ENCODE measurements around the gene VPS13A. TPM values are rescaled to one million over a fixed set of nuclear protein-coding genes. Genes with fewer than 3 reads are reported as not detected.
A peak's percentile ranks its signal among the peaks of the same experiment; 100 is the strongest.
"Not testable (repeated sequence)": the region's sequence is repeated elsewhere in the genome, so short reads cannot be mapped to it uniquely, and the experiment has no call there.

Gene VPS13A
- total RNA-seq, 1 donor from 2014 or later: 19.5 TPM

DNA sequence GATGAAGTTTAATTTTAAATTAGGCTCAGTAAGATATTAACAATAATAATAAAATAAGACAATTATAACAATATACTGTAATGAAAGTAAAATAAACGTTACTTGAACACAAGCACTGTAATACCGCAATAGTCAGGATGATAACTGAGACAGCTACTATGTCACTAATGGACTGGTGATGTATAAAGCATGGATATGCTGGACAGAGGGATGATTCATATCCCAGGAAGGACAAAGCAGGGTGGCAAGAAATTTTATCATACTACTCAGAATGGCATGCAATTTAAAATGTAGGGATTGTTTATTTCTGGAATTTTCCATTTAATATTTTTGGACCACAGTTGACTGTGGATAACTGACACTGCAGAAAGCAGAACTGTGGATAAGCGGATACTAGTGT, 196.9 kb downstream of the VPS13A start:
- FAIRE-seq (no peak), DNase-seq (ENCODE audit: low read depth) (no peak)
- Histone ChIP-seq H3K36me3 (ENCODE audit: control insufficient read depth, insufficient read depth, low read length) (no peaks in the 10 kb centered on the region), H3K4me3 (ENCODE audit: low read depth, low read length) (no peak overlapping the region), H3K27me3 (ENCODE audit: control insufficient read depth, insufficient read depth, low read length) (no peaks in the 10 kb centered on the region)
- TF ChIP-seq CTCF (IDR thresholded peaks at IDR 0.05; ENCODE audit: insufficient read depth, low read length, severe bottlenecking): no peak

- FAIRE-seq: no peak
- Histone ChIP-seq H3K4me3 (ENCODE audit: low read depth, low read length) (no peak overlapping the region), H3K27me3 (ENCODE audit: control insufficient read depth, insufficient read depth, low read length) (no peaks in the 10 kb centered on the region), H3K36me3 (ENCODE audit: control insufficient read depth, insufficient read depth, low read length) (no peaks in the 10 kb centered on the region)
- no peak for DNase-seq (ENCODE audit: low read depth)
- no peak for TF ChIP-seq CTCF (IDR thresholded peaks at IDR 0.05; ENCODE audit: insufficient read depth, low read length, severe bottlenecking)
Observed at GRCh38 chr9:77375956-77376532, 198.7 kb downstream of the VPS13A start.

DNA sequence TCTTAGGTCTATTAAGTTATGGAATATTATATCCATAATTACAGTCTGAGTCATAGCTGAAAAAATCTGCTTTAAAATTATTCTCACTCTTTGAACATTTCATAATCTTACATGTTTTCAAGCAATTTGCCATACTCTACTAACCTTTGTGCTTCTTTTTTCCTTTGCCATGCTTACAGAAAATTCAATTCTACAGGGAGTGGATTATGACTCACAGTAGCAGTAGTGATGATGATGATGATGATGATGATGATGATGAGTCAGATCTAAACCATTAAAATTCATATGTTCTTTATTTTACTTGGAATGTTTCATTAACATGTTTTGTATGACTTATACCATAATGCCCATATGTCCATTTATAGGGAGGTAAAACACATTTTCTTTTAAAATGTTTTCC, 207.1 kb downstream of the VPS13A start:
- Histone ChIP-seq H3K36me3 (ENCODE audit: control insufficient read depth, insufficient read depth, low read length) (no peaks in the 10 kb centered on the region), H3K4me3 (ENCODE audit: low read depth, low read length) (no peak overlapping the region), H3K27me3 (ENCODE audit: control insufficient read depth, insufficient read depth, low read length) (no peaks in the 10 kb centered on the region)
- DNase-seq (ENCODE audit: low read depth): peak; percentile 68
- no peak for TF ChIP-seq CTCF (IDR thresholded peaks at IDR 0.05; ENCODE audit: insufficient read depth, low read length, severe bottlenecking)
- no peak for FAIRE-seq

DNA sequence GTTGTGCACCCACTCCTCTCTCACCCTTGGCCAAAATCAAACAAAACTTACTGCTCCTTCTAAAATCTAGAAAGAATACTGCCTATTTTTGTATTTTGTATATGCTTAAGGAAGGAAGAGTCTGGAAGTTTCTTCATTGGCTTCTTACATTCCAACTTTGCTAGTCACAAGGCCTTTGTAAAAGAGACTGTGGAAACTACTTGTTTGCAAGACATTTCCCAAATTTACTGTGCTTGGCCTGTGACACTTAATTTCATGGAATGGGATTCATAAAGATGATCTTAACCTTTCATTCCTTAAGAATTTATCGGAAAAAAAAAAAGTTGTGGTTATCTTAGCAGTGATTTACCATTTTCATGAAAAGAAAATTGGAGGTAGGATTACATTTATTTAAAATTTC, 208.9 kb downstream of the VPS13A start:
- TF ChIP-seq CTCF (IDR thresholded peaks at IDR 0.05; ENCODE audit: insufficient read depth, low read length, severe bottlenecking): no peak
- H3K36me3 ChIP-seq (ENCODE audit: control insufficient read depth, insufficient read depth, low read length): no peaks in the 10 kb centered on the region
- no peaks in the 10 kb centered on the region for H3K27me3 ChIP-seq (ENCODE audit: control insufficient read depth, insufficient read depth, low read length)
- no peak for FAIRE-seq
- H3K4me3 ChIP-seq (ENCODE audit: low read depth, low read length): no peak overlapping the region
- no peak for DNase-seq (ENCODE audit: low read depth)

DNA sequence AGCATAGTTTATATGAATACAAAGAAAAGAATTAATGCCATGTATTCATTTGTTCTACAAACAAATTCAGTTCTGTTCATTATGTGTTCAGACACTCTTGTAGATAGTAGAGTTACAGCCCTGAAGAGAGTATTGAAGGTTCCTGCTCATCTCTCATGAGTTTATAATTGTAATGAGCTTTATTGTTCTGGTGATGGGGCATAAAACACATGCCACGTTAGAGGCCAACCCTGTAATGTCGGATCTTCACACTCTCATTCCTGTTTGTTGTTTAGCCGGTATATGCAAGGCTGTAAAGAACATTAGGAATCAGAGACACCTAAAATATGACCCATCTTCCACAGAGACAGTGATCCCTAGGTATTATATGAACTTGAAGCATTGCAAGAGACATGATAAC, 214.5 kb downstream of the VPS13A start:
- Histone ChIP-seq H3K27me3 (ENCODE audit: control insufficient read depth, insufficient read depth, low read length) (no peaks in the 10 kb centered on the region), H3K36me3 (ENCODE audit: control insufficient read depth, insufficient read depth, low read length) (no peaks in the 10 kb centered on the region), H3K4me3 (ENCODE audit: low read depth, low read length) (no peak overlapping the region)
- no peak for TF ChIP-seq CTCF (IDR thresholded peaks at IDR 0.05; ENCODE audit: insufficient read depth, low read length, severe bottlenecking)
- DNase-seq (ENCODE audit: low read depth): no peak
- FAIRE-seq: no peak

DNA sequence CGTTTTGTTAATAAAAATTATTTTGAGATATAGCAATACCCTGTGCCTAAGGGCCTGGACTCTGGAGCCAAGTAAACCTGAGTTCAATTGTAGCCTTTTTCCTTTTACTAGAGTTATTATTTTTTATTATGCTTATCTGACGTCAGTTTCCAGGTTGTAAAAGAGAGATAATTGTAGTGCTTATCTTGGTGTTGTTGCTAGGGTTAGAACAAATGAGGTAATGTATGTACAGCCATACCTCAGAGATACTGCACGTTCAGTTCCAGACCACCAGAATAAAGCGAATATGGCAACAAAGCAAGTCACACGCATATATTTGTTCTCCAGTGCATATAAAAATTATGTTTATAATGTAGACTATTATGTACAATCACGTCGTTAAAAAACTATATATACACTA, 215.0 kb downstream of the VPS13A start:
- FAIRE-seq (no peak), DNase-seq (ENCODE audit: low read depth) (no peak)
- TF ChIP-seq CTCF (IDR thresholded peaks at IDR 0.05; ENCODE audit: insufficient read depth, low read length, severe bottlenecking): no peak
- no peaks in the 10 kb centered on the region for H3K36me3 ChIP-seq (ENCODE audit: control insufficient read depth, insufficient read depth, low read length)
- no peaks in the 10 kb centered on the region for H3K27me3 ChIP-seq (ENCODE audit: control insufficient read depth, insufficient read depth, low read length)
- H3K4me3 ChIP-seq (ENCODE audit: low read depth, low read length): no peak overlapping the region

DNA sequence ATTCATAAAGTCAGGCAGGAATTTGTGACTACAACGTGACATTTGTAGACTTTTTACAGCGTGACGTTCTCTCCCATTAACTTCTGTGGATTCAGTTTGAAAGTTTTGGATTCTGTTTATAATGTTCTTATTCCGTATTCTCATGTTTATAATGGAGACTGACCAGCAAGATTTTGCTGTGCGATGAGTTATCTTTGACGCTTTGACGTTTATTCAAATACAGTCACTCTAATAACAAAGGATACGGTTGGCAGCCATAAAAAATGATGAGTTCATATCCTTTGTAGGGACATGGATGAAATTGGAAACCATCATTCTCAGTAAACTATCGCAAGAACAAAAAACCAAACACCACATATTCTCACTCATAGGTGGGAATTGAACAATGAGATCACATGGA, 221.2 kb downstream of the VPS13A start:
- not testable (repeated sequence) for H3K36me3 ChIP-seq (ENCODE audit: control insufficient read depth, insufficient read depth, low read length); DNase-seq (ENCODE audit: low read depth); H3K27me3 ChIP-seq (ENCODE audit: control insufficient read depth, insufficient read depth, low read length); H3K4me3 ChIP-seq (ENCODE audit: low read depth, low read length); FAIRE-seq

Measured in bronchial epithelial cell (primary cell).